GM19324 (cell line): ENCODE results near the gene FRMPD4.
"Not testable (repeated sequence)": the region's sequence is repeated elsewhere in the genome, so short reads cannot be mapped to it uniquely, and the experiment has no call there.

Experiments
- ATAC-seq: cut with Tn5 transposase; IDR thresholded peaks from one replicate; pipeline ENCODE4 v1.9.1; 2021; ENCODE audit warnings: mild to moderate bottlenecking, moderate library complexity; ENCODE audit not compliant: unreplicated experiment, low FRiP score

FRMPD4 gene

DNA sequence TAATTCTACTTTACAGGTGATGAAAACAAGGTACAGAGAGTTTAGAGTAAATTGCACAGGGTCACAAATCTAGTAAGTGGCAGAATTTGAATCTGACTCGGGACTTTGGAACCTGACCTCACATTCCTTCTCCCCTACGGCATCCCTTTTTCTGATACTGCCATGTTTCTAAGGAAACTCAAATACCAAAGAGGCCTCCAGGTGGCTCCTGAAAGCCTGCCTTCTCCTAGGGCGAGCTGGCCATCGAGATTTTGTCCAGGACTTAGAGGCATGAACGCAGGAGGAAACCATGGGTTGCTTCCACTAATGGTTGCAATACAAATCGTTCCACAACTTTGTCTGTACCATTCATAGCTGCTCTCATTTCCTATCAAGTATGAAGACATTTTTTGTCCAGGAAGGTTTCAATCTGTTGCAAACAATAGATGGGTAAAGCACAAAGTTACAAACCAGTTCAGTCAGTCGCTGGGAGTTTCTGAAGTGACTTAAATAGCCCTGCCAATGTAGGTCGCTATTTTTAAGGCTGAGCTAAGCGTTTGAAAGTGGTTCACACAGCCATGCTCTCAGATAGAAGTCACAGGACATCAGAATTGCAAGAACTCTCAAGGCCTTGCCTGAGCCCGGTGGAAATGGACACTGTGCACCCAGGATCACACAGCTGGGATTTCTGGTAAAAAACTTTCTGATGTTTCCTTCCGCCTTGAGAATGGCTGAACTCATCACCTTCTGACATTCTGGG, 356.3 kb downstream of the FRMPD4 start:
- ATAC-seq, result no peak

DNA sequence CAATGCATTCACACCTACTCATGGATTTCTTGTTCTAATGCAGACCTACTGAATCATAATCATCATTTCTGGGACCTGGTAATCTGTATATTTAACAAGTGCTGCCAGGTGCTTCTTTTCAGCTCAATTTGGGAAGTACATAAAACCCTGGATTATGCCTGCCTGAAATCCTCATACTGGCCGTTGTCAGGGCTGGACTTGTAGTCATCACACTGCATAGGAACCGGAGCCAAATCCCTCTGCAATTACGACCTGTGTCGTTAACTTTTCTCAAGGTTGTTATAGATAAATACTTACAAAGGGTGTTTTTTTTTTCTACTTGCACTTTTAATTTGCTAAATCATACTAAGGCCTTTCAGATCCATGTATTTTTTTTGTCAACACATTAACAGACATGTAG, 358.1 kb downstream of the FRMPD4 start:
- ATAC-seq, result no peak

DNA sequence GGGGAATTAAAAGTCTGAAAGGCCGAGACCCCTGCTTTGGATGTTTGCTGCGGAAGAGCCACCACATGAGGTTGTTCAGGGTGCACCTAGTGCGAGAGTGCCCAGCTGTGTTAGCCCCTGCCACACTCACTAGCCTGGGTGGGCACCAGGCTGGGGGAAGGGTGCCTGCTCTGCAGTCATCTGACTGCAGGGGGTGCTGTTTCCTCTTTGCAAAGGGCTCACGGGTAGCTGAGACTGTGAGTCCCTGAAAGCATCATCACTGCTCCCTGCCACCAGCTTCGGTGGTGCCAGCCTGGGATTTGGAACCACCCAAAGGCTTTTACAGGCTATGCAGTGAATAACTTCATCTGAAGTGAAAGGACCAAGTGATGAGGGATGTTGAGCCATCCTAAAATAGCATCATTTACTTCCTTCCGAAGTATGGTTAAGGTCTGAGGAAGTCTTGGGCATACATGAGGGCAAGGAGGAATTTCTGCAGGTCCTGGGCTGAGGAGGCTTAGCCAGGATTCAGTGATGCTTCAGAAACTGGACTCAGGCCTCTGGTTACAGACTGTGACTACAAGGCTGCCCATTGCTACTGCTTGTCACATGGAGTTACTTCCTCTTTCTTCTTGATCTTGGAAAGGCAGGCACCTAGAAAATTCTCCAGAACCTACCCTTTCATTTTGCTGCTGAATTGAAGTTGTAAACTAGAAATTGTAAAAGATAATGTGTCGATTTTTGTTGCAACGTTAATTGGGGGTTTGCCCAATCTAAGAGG, 359.7 kb downstream of the FRMPD4 start:
- no peak for ATAC-seq

DNA sequence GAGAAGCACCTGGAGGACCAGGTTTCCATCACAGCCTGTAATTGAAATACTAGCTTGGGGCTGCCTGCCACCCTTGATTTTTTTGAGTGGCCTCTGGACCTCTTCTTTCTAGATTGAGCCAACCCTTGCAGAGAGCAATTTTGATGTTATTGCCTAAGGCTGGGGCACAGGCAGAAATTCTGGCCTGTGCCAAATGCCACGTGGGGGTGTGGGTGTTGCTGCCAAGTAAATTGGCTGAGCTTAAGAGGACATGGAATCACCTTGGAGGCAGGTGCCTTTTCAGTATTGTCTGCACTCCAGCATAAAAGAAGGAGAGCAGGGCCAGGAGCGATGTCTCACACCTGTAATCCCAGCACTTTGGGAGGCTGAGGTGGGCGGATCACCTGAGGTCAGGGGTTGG, 366.9 kb downstream of the FRMPD4 start:
- no peak for ATAC-seq

DNA sequence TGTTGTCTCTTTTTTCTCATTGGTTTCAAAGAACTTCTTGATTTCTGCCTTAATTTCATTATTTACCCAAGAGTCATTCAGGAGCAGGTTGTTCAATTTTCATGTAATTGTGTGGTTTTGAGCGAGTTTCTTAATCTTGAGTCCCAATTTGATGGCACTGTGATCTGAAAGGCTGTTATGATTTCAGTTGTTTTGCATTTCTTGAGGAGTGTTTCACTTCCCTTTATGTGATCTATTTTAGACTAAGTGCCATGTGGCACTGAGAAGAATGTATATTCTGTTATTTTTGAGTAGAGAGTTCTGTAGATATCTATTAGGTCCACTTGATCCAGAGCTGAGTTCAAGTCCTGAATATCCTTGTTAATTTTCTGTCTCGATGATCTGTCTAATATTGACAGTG, 377.1 kb downstream of the FRMPD4 start:
- ATAC-seq, result peak; percentile 99

DNA sequence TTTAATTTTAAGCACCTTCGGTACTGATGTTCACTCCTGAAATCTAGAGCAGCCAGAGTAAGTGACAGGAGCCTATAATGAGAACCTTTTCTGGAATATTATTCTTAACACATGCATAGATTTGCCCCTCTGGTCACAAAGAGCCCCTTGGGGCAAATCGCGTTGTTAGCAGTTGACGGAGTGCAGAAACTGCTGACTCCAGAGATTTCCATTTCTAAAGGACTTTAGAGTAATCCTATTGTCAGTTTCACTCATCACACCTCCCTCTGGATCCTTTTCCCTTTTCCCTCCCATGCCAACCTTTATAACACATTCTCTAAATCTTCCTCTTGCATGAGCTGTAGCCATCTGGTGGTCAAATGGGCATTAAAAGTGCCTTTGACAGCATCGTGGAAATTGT, 388.0 kb downstream of the FRMPD4 start:
- no peak for ATAC-seq

DNA sequence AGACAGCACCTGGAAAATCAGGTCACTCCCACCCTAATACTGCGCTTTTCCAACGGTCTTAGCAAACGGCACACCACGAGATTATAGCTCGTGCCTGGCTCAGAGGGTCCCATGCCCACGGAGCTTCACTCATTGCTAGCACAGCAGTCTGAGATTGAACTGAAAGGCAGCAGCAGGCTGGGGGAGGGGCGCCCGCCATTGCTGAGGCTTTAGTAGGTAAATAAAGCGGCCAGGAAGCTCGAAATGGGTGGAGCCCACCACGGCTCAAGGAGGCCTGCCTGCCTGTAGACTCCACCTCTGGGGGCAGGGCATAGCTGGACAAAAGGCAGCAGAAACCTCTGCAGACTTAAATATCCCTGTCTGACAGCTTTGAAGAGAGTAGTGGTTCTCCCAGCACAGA, 399.8 kb downstream of the FRMPD4 start:
- ATAC-seq, result not testable (repeated sequence)

DNA sequence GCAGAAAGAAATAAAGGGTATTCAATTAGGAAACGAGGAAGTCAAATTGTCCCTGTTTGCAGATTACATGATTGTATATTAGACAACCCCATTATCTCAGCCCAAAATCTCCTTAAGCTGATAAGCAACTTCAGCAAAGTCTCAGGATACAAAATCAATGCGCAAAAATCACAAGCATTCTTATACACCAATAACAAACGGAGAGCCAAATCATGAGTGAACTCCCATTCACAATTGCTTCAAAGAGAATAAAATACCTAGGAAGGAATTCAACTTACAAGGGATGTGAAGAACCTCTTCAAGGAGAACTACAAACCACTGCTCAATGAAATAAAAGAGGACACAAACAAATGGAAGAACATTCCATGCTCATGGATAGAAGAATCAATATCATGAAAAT, 404.0 kb downstream of the FRMPD4 start:
- not testable (repeated sequence) for ATAC-seq

DNA sequence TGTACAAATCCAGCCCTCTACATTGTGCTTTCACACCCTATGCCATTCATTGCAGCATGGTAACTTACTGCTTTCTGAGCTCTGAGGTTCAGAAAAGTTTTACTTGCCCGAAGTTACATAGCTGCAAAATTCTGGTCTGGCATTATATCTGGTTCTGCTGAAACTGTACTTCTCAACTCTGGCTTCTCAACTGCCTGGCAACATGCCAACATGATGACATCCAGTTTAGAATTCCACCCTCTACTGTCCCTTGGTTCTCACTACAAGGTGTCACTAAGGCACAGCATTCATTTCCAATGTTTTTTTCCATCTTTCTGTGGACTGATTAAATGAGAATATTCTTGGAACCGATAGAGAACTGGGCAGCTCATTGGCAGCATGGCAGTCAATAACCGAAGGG, 410.1 kb downstream of the FRMPD4 start:
- no peak for ATAC-seq

DNA sequence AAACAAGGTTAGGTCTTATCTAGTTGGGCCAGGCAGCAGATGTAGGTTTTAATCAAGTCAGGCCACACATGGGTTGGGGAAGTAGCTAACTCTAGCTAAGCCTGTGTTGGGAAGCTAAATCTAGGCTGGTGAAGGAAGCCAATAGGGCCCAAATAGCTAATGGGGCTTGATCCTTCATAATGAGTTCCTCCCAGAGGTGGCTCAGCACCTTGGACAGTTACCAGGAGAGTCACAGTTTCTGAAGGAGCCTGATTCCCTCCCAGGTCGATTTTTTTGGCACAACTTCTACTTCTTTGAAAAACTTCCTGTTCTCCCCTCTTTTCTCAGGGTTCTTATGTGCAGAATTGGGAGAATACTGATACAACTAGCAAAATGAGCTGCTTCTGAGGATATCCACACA, 410.5 kb downstream of the FRMPD4 start:
- no peak for ATAC-seq

DNA sequence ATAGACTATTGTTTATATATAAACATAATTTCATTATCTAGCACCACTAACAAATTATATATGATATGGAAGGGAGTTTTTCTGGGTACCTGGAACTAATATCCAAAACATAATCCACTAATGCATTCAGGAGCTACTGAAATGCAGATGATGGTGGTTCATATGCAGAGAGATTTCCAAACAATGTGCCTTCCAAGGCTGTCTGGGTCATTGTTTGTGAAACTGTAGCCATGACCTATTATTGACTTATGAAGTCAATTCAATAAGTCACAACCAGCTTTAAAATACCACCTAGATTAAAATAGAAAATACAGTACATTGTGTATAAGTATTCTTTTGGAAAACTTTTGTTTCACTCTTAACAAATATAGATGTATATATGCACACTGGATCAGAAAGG, 415.9 kb downstream of the FRMPD4 start:
- ATAC-seq, result no peak

DNA sequence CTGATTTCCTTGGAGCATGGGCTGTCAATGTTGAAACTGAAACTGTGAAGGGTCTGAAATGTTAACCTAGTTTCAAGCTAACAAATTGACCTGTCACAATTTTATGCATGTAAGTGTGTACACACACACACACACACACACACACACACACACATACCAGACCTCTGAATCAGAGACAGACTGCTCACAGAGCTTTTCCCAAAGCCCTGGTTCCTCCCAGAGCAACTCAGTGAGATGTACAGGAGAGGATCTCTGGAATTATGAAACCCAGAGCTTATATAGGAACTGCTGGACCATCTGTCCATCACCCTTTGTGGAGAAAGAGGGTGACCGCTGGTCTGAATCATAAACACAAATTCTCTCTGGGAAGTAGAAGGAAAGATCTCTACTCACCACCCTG, 424.8 kb downstream of the FRMPD4 start:
- no peak for ATAC-seq

DNA sequence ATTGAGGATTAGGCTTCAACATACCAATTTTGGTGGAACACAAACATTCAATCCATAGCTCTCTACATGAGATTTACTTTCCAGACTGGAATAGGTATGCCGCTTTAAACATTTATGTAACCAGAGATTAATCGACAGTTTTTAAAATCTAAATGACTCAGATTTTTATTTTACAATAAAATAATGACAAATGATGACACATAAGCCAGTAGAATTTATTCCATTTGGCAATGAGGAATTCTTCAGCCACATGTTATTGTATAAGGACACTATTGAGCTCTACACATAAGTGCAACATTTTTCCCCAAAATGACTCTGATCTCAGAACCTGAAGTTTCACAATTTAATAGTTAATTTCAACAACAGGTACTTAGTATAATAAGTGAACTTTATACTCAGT, 425.9 kb downstream of the FRMPD4 start:
- no peak for ATAC-seq

DNA sequence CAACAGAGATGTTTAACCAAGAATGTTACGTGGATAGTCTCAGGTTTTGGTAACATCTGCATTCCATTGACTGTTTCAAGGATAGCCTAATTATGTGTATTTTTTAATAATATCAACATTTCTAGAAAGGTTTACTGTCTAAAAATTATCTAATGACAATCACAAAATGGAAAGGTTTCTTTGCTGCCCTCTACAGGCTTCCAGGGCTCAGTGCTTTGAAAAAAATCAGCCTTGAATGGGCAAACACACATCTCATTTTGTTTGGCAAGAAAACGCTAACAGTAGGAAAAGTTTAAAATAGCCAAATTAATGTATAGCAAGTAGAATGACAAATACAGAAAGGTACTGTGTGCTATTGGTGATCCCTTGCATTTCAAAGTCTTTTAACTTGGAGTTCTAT, 429.6 kb downstream of the FRMPD4 start:
- ATAC-seq, result no peak

DNA sequence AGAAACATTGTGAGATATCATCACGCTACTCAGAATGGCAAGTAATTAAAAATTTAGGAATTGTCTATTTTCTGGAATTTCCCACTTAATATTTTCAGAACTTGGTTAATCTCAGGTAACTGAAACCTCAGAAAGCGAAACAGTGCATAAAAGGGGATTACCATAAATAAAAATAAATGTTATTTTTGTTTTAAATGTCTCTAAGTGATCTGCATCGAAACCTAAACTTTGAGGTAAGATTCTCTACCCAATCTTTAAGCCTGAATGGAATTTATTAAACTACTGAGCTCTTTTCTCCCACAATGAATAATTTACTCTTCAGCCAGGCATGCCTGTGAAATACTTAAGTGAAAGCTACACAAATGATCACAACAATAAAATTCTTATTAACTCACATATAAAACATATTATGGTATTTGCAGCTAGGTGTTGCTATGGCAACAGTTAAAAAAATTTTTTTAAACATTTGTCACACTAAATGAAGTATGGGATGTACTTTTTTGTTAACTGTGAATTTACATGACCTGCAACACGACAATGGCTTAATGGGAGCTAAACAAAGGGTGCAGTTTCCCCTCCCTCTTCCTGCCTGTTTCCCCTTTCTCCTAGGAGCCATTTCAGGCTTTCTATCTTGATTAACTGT, 432.7 kb downstream of the FRMPD4 start:
- no peak for ATAC-seq

DNA sequence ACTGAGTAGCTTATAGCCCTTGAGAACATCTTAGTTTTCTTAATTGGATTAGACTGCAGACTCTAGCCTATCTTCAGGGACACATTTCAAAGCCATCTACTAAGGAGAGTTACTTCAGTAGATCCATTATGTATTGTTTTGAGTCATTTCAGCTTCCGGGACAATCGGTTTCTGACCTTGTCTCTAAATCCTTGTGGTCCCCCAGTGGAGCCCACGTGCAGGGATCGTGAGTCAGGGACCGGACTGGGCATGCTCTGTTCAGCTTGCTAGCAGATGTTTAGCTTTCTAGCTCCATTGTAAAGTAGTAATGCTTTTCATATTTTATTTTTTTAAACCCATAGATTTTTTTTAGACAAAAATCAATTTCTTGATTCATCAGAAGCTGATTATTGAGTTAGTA, 441.0 kb downstream of the FRMPD4 start:
- ATAC-seq, result no peak

DNA sequence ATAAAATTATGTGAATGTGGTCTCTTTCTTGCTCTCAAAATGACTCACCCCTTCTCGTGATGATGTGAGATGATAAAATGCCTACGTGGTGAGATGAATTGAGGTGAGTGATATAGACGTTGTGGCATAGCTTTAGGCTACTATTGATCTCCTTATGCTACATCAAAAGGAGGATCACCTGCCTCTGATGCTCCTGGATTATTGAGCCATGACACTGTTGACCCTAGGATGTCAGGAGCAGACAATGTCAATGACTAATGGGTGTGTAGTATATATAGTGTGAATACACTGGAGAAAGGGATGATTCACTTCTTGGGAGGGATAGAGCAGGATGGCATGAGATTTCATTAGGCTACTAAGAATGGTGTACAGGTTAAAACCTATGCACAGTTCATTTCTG, 442.3 kb downstream of the FRMPD4 start:
- no peak for ATAC-seq

DNA sequence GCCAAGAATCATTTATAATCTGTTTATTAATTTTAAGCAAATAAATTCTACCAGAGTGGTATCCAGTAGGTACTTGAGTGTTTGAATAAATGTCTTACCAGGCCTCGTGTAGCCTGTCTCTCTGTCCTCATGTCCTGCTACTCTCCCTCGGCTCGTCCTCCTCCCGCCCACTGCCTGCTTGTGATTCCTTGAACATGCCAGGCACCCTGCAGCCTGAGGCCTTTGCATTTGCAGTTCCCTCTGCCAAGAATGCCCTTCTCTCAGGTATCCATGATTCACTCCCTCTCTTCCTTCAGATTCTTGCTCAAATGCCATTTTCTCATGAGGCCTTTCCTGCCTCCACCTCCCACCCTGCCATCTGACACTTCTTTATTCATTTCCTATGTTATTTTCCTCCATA, 443.3 kb downstream of the FRMPD4 start:
- no peak for ATAC-seq

DNA sequence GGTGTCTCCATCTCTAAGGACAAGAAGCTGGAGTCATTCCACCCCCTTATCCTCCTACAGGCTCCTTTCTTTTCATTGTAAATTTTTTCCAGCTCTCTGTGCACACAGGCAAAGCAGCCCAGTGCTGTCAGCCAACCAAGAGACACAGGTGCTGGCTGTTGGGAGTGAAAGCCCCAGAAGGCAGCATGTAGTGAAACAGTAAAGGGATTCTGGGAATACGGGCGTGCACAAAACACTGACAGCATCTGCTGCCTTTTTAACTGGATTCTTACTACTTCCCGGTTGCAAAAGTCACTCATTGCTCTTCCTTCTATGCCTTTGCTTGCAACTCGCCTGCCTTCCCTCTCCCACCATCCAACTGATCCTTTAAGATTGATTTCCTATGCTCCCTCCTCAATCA, 444.4 kb downstream of the FRMPD4 start:
- ATAC-seq, result no peak

DNA sequence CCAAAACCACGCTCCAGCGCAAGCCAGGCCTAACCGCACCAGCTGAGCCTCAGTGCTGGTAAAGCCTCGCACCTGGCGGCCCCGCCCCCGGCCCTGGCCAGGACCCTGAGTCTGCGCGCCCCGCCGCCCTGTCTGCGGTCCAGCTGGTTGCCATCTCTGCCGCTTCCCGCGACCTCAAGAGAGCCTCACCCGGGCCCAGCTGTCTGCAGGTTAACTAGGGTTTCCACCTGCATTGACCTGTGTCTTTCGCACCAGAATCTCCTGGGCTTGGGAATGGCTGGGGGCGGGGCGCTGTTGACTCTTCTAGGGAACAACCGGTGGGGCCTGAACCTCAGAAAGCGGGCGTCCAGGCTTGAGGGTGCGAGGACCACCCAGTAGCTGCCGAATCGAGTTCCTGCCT, 445.3 kb downstream of the FRMPD4 start:
- ATAC-seq, result no peak

DNA sequence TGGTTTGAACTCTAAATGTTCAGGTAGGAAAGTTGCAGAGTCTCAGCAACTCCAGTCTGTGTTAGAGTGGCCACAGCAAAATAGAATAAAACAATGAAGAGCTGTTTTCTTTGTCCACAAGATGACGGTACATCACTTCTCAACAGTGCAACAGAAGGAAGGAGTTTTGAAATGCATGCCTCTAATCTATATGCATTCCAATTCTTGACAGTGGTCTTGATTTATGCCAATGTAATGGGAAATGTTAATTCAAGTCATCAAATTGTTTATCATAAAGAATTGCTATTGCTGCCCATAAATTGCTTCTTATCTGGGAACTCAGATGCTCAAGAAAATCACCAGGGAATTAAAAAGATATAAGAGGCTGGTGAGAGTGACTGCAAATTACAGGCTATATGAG, 457.4 kb downstream of the FRMPD4 start:
- ATAC-seq, result no peak

DNA sequence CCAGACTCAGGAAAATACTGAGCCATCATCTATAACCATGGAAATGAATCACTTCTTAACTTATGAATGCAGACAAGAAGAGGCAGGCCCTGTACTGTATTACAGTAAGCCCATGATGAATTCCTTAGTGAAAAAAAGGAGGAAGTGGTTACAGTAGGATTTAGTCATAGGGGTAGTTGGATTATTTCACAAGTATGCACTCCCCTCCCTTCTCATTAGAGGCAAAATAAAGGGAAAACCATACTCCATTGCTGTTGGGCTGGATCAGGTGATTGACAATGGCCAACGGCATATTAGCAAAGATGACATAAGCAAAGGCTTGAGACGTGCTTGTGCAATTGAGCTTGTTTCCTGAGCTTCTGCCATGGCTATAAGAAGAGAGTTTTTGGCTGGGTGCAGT, 471.8 kb downstream of the FRMPD4 start:
- no peak for ATAC-seq
